NCI-H226 (cell line): ENCODE data around the gene PLCG2.
"Not testable (repeated sequence)": the region's sequence is repeated elsewhere in the genome, so short reads cannot be mapped to it uniquely, and the experiment has no call there.

Source experiments
- DNase-seq: peaks from one replicate; pipeline ENCODE4 v3.0.0-alpha.2; 2015

PLCG2 gene

DNA sequence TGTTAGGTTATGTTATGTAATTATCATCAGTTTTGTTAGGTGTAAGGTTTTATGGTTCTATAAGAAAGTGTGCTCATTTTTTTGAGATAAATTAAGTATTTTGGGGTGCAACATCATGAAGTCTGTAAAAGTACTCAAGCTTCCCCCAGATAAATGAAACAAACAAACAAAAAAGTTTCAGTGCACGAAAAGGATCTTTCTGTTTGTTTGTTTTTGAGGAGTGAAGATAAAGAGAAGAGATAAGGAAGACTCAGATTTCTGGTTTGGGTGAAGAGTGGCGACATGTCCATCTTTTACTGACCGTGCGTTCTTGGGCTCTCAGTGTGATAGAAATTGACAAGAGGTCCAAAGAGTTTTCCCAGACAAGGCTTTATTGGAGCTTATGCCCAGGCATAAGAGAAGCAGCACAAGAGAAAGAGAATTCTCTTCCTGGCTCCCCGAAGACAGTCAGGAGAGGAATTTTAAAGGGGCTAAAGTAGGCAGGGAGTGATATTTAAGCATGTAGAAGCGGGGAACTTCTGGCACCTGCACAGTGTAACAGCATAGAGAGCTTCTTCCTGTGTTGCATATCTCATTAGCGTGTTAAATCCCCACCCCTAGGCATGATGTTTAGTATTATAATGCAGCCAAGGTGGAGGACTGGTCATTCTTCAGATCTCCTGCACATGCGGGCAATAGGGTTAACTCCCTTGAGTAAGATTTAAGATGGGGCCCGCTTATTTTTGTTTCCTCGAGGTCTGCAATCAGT lies 71.3 kb downstream of the PLCG2 start:
- DNase-seq = no peak

DNA sequence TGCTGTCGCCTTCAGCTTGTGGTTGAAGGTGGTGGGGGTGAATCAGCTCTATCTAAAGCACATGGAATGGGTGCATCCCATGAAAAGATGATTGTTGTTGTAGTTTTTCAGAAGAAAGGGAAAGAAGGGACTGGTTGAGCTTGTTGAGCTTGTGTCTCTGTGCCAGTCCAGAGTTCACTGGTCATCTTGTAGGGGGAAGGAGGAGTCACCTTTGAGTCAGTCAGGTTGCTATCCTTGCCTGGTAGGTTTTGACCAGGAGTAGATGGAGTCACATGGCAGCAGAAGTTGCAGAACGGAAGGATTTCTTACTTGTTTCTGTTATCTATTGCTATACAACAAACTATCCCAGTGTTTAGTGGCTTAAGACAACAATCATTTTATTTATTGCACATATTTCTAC lies 73.3 kb downstream of the PLCG2 start:
- no peak for DNase-seq

DNA sequence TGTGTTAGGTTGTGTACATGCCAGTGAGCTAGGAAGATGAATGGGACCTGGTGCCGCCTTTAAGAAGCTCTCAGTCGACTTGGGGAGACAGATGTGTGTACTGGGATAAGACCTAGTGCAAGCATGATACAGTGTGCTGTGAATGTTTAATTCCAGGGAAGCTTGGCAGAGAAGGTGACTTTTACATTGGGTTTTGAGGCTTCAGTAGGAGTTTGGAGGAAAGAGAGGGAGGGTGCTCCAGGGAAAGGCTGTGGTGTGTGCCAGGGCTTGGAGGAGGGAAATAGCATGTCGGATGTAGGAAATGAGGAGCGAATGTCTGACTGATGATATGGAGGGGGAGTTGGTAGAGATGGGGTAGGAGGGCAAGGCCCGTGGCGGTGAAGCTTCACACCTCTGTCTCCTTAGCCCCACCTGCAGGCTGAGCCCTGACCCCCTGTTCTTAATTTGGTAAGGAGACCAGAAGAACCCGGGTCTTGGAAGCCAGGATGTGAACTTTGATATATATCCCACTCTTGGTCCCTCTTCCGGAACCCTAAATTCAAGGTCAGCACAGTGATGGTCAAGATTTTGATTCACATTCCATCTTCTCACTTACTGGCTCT lies 76.6 kb downstream of the PLCG2 start:
- no peak for DNase-seq

DNA sequence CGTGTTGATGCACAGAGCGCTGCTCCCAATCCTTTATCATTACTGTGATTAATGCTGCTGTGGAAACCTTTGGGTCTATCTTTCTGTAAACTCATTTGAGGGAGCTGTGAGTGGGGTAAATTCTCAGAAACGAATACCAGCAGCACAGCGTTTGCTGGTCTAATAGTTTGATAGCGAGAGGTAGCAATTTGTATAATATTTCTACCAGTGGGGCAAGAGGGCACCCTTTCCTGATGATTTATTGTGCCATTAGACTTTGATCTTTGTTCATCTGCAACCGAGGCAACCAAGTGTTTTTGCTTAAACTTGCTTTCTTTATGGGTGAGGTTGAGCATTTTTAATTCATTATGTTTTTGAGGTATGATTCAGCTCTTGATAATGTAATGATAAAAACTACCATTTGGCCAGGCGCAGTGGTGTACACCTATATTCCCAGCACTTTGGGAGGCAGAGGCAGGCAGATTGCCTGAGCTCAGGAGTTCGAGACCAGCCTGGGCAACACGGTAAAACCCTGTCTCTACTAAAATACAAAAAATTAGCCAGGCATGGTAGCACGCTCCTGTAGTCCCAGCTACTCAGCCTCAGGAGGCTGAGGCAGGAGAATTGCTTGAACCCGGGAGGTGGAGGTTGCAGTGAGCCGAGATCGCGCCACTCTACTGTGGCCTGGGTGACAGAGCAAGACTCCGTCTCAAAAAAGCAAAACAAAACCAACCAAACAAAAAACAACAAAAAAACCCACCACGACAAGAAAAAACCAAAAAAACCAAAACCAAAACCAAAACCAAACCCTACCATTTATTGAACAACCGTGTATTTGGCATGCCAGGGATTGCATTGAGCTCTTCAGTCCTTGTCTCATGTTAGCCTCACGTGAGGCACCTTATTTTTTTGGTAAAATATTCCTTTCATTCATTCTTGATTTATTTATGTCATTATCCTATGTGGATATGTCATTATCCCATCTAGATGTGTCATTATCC lies 81.5 kb downstream of the PLCG2 start:
- no peak for DNase-seq

DNA sequence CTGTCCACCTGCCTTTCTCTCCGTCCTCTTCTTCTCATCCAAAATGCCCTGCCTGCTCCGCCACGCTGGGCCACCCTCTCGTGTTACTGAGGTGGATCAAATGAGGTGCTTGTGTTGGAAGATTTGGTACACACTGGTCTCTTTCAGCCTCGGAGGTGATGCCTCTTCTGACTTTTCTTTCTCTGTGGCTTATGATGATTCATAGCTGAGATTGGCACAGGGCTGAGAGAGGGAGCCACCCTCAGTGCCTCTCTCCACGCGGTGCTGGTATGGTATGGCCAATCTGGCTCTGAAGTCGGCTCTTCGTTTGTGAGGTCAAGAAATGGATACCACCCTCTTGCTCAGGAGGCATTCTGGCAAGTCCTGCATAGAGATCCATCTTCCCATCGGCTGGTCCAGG lies 82.4 kb downstream of the PLCG2 start:
- peak; percentile 13 for DNase-seq

DNA sequence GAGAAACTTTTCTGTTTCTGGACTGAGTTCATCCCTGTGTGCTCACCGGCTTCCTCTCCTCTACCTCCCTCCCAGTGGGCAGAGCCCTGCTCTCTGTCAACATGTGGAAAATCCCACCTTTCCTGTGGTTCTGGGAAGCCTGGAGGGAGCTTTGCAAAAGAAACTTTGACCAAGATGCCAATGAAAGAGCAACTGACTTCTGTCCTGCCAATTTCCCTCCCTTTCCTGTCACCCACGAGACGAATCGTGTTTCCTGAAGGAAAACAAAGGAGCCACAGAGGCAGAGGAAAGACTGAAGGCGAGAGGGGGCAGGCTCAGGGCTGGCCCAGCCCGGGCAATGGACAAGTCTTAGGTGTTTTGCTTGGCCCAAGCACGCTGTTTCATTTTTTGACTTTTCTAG lies 82.8 kb downstream of the PLCG2 start:
- no peak for DNase-seq

DNA sequence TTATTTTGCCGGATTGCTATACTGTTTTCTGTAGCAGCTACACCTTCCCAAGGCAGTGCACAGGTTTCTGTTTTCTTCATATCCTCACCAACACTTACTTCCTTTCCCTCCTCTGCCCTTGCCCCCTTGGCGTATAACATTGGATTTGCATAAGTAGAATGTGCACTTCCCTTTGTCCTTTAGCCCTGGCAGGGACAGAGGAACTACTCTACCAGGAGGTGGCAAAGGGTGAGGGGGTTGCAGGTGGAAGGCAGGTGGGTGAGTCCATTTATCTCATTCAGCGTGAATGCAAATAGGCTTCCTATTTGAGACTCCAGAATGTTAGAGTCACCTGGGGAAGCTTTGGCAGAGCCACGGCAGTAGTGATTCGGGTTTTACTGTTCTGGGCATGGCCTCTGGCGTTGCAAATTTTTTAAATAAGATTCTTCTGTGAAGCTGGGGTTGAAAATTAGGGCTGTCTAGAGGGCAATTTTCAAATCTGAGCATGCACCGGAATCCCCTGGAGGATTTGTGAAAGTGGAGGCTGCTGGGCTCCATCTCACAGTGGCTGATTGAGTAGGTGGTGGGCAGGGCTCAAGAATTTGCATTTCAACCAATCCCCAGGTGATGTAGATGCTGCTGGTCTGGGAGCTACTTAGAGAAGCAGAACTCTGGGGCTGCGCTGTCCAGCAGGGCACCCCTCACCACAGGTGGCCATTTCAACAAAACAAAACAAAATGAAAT lies 84.7 kb downstream of the PLCG2 start:
- DNase-seq = no peak

DNA sequence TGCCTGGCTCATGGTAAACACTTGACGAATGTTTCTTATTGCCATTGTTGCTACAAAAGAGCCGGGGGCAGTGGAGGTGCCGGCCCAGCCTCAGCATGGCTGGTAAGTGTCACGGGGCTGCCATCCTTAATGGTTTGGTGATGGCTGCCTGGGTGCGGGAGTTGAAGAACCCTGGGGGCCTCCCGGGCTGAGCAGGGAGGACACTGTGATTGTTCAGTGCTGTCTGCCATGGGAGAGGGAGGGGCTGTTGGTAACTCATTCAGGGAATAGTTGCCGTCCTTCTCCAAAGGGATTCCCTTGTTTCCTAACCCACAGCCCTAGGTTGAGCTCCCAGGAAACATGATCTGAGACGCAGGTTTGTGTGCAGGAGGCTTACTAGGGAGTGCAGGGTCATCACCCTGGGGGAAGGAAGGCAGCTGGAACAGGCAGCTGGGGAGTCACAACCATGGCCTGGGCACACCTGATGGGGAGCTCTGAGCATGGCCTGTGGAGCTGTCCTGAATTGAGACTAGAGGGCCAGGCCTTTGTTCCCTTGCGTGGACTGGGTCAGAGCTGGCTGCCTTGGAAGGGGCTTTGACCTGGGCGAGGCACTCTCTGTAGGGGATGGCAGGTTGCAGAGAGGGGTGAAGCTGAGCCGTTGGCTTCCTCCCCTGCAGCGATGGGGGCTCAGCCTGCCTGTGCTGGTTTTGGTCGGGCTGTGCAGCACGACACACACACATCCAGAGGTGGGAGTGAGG lies 85.7 kb downstream of the PLCG2 start:
- no peak for DNase-seq

DNA sequence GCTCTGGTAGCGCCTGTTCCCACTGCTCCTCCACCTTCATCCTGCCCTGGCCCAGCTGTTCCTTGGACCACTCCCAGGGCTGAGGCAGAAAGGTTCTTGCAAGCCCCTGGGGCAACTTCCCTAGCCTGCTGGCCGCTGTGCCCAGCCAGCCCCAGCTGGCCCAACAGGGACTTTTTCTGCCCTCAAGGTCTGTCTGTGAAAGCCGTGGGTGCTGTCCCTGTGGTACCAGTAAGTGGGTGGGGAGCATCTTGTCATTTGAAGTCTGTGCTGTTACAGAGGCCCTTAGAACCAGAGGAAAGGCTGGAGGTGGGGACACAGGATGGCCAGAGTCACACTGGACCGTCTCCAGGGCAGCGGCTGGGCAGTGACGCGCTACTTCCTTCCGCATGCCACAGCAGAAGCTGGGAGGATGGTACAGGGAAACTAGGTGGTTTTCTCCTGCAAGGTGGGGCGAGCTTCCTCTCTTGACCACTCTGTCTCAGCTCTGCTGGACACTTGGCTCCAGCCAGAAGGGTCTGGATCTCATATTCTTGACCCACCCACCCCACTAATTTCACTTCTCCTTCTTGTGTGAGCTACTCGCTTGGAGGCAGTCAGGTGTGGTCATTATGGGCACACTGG lies 87.8 kb downstream of the PLCG2 start:
- no peak for DNase-seq

DNA sequence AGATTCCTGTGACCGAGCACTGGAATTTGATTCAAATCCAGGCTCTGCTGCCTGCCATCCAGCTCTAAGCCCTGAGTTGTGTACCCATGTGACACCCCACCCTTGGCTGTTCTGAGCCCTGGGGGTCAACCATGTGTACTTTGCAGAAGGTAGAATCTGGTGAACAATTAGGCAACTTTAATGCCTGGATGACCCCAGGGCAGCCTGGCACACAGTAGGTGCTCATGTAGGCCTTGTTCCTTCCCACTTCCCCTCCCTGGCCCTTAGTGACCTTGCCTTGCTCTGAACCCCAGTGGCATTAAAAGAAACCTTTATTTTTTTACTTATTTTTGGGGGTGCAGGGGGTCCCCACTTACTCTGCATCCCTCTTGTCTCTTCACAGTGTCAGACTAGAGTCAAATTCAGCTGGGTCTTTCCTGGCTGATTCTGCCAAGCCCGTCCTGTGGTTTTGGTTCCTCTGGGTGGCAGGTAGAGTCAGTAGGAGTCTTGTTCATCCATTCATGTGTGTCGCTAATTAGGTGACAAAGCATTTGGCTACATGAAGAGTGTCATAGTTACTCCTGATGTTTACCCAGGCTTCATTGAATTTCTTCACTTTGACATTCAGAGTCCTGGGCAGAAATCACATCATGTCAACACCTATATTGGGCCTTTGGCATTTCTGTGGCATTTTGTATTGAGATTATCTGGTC lies 89.1 kb downstream of the PLCG2 start:
- no peak for DNase-seq

DNA sequence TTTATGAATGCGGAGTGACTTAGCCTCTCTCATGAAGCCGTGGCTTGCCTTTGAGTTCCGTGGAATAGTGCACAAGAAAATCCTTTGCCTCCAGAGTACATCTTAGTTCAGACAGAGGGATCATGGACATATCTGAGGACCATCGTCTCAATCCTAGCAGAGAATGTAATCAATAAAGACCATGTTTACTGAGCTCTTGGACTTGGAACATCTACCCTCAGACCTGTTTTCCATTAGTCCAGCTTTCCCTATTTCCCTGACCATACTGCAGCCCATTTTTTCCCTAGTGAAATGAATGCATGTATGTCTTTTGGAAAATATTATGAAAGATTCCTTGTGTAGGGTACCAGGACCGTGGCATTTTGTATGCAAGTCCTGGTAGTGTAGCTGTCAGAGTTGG lies 90.2 kb downstream of the PLCG2 start:
- DNase-seq = no peak

DNA sequence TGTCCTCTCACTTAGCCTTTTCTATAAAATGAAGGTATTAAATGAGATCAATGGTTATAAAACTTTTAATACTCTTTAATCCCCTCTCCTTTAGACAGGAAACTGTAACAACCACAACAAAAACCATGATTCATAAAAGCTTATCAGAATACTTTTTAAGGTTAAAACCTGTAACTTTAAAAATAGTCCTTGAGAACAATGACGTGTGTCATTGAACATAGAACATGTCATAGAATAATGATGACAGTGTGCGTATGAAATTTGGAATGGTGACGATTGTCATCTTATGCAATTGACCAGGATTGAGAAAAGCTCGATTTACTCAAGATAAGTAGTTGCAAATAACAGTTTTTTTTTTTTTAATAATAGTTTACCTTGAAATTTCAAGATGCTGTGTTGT lies 94.1 kb downstream of the PLCG2 start:
- no peak for DNase-seq

DNA sequence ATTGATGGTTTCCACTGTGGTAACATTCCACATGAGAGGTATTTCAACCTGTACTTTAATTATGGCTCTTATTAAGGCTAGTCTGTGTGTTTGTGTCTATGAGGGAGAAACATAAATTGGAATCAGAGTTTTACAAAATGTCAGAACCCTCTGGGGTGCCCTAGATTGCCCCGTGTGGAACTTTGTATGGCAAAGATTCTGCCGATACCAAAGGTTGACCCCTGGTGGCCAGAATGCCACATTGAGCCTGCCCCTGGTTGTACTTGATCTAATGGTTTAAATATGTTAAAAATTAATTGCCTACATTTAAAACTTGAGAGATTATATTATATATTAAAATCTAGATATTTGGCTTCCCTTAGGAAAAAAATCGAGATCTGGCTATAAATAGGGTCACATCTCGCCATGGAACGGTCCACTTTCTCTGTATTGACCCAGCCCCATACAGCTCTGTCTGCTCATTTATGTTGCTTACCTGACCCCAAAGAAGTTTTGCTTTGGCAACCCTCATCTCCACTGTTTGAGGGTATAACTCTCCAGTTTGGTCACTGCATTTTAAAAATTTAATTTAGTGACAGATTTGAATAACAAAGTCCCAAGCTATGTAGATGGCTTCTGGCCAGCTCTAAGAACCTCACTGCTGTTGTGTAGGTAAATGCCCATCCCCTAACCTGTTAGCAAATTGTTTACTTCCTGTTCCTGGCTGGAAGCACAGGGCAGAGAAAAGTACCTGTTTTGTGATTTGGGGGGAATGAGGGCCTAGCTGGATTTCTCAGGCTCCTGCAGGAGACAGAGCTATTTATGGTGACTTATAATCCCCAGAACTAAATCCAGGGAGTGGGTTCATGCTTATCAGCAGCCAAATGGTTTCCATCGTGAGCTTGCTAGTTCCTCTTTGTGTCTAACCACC lies 95.0 kb downstream of the PLCG2 start:
- DNase-seq = peak; percentile 53

DNA sequence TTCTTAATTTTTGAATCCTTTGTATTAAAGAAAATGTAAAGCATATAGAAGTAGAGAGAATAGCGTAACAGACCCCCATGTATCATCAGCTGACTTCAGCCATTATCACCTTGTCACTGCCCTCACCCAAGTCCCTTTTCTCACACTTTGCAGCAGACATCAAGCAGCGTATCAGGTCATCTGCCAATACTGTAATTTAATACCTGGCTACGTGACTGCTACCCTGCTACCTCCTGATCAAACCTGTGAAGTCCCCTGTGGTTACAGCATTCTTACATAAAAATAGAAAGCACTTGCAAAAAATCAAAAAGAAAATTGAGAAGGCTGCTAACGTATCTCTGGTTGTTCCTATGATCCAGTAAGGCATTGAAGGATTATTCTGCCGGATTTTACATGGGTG lies 96.4 kb downstream of the PLCG2 start:
- DNase-seq = no peak

DNA sequence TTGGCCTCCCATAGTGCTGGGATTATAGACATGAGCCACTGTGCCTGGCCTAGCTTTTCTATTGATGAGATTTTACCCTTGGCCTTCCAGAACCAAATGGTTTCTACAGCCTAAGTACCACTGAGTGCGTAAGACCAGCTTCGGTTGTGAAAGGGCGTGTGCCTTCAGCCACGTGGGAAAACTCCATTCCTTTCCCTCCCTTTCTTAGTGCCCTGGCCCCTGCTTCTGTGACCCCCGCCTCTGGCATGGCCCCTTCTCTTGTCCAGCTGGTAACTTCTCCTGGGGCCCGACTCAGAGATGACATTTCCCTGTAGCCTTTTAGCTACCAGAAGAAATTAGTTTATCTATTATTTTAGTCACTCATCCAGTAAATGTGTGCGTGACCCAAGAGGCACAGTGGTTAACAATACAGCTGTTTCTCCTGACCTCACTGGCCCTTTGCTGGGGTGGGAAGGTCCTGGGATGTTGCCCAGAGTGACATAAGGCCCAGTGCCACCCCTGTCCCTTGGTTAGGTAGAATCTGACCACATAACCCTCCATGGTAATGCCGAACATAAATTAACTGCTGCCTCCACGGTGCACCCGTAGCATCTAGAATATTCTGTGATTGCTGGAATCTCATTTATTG lies 97.3 kb downstream of the PLCG2 start:
- no peak for DNase-seq

DNA sequence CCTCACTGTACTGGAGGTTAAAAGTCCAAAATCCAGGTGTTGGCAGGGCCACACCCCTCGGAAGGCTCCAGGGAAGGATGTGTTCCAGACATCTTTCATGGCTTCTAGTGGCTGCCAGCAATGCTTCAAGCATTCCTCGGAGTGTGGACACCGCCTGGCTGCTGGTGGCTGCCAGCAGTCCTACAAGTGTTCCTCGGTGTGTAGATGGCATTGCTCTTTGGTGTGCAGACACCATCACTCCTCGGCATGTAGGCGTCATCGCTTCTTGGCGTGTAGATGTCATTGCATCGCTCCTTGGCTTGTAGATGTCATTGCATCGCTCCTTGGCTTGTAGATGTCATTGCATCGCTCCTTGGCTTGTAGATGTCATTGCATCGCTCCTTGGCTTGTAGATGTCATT lies 98.4 kb downstream of the PLCG2 start:
- not testable (repeated sequence) for DNase-seq

DNA sequence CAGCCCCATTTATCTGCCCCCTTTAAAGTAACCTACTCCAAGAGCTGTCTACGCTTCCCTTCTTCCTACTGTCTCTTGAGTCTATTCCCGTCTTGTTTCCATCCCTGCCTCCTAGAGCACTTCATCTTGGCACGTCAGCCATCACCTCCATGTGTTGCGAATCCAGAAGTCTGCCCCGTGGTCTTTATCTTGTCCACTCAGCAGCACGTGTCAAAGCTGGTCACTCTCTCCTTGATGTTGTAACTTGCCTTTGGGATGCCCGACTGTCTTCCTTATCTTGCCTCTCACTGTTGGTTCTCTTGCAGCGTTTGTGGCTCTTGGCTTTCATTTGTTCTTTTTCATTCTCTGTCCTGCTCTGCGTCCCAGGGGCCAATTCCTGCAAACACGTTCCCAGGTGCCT lies 99.4 kb downstream of the PLCG2 start:
- DNase-seq = no peak

DNA sequence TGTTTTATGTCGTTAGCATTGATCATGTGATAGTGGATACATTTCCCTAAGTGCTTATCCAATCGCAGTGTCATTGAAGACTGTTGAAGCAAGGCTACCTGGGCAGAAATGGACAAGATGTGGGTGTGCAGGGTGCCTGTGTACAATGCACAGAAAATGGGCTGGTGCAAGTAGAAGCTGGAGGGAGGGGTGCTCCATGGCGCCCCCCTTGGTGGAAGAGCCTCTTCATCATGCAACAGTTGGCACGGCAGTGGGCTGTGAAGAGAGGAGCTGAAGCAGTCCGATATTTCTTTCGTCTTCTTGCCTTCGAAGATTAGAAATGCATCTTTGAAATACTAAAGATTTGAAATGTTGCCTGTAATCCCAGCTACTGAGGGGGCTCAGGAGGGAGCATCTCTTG lies 100.5 kb downstream of the PLCG2 start:
- DNase-seq = no peak

DNA sequence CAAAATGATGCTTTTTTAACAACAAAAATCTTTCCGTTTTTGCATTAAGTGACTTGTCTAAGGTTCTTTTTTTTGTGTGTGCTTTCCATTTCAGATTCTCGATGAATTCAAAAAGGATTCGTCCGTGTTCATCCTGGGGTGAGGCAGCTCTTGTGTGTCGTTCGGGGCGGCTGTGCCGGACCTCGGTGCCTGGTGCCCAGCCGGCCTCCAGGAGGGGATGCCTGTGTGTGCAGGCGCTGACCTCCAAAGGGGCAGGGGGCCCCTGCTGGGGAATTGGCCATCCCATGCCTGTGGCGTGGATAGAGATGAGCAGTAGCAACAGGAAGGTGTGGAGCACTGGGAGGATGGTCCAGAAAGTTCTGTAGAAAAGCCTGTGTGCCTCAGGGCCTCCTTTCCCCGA lies 101.7 kb downstream of the PLCG2 start:
- DNase-seq = no peak

DNA sequence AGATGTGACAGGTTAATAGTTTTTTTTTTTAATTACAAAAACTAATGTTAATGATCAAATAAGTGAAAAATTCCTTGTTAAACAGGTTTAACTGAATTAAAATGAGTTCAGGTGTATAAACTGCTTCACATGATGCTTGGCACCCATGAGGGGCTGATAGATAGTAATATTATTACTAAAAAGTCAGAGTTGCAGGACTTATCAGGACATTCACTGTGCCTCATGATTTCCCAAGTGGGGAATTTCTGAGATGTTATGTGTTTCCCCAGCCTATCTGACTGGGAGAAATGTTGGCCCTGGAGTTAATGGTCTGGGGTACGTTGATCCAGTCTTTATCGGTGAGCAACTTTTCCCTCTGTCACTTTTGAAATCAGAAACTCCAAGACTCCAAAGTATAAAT lies 102.1 kb downstream of the PLCG2 start:
- DNase-seq = no peak
